Transverse colon (tissue), 4 donors: ENCODE results near the gene TMED10. TPM values are rescaled to one million over a fixed set of nuclear protein-coding genes. Genes with fewer than 3 reads are reported as not detected.
A peak's percentile ranks its signal among the peaks of the same experiment; 100 is the strongest.

Experiments used
- DNase-seq: peaks from one replicate; pipeline ENCODE4 v3.0.0-alpha.2; 2019
- H3K27ac ChIP-seq, 4 donors: fragments of 200-600 bp; sonication (generic); 2 replicates each; pipeline ENCODE4 v1.5.1; 2016 to 2018; ENCODE audit warnings: inconsistent platforms in 4 of 4
- H3K27me3 ChIP-seq: fragments of 200-600 bp; sonication (generic); 2 replicates; pipeline ENCODE4 v1.5.1; 2017; ENCODE audit warnings: inconsistent platforms
- H3K36me3 ChIP-seq, 4 donors: fragments of 200-600 bp; sonication (generic); 2 replicates each; pipeline ENCODE4 v1.5.1; 2017 to 2019; ENCODE audit warnings: inconsistent platforms in 4 of 4
- H3K4me1 ChIP-seq, 4 donors: fragments of 200-600 bp; sonication (generic); 2 replicates each; pipeline ENCODE4 v1.5.1; 2017 to 2020; ENCODE audit warnings: inconsistent platforms in 4 of 4
- H3K4me3 ChIP-seq, 4 donors: fragments of 200-600 bp; sonication (generic); 1 replicate in 1 of 4; 2 replicates in 3 of 4; pipeline versions ENCODE4 v1.5.1 to v1.6.1; 2017 to 2019; ENCODE audit warnings: inconsistent platforms in 4 of 4
- H3K9me3 ChIP-seq, 2 donors: fragments of 200-600 bp; sonication (generic); 2 replicates each; pipeline ENCODE4 v1.5.1; 2017 to 2019; ENCODE audit warnings: inconsistent platforms in 2 of 2
- EP300 ChIP-seq: sonication (generic); formaldehyde crosslinking; IDR thresholded peaks from one replicate; pipeline ENCODE4 v1.6.1; 2017; ENCODE audit warnings: antibody characterized with exemption, low read depth
- POLR2A ChIP-seq: fragments of 450-650 bp; IDR thresholded peaks from one replicate; pipeline ENCODE4 v1.6.1; 2016; ENCODE audit warnings: antibody characterized with exemption, mild to moderate bottlenecking, moderate library complexity
- POLR2AphosphoS5 ChIP-seq, 3 donors: sonication (generic); formaldehyde crosslinking; IDR thresholded peaks; one replicate each; pipeline ENCODE4 v1.6.1; 2016; ENCODE audit warnings: antibody characterized with exemption in 3 of 3
- WGBS, 2 donors: methylation state at CpG; one replicate each; pipeline ENCODE4 v1.1.5; 2018; ENCODE audit warnings: low coverage in 1 of 2; 5-methylcytosine and 5-hydroxymethylcytosine counted together
- in situ Hi-C, 4 donors: fragments of 200-750 bp; cut with MboI; loops; one replicate each; pipeline versions ENCODE4 v1.15.0 to v1.15.1; 2017; ENCODE audit warnings: low sequenced_read_pairs in 3 of 4, low pct_ligation_motif_present in 1 of 4, low pct_unique_long_range_greater_than_20kb in 1 of 4
- intact Hi-C: fragments of 100-400 bp; cut with DNase I; formaldehyde crosslinking; loops from one replicate; pipeline ENCODE4 v1.15.1; 2023; ENCODE audit warnings: low total_unique reads
- total RNA-seq, 4 donors: library from RNA; depleted of rRNA; stranded (reverse); fragments of >200 nt; gene quantifications; one replicate each; pipeline ENCODE4 v1.1.0, GENCODE V29; 2016
- TF ChIP-seq, protein P1 (sequence below), 5 experiments: fragments of 200-600 bp in 3 of 5; fragments of 450-650 bp in 2 of 5; sonication (generic) in 3 of 5; IDR thresholded peaks; 1 replicate in 2 of 5; 2 replicates in 3 of 5; pipeline ENCODE4 v1.5.1; 2016 to 2017; ENCODE audit warnings: antibody characterized with exemption in 5 of 5, inconsistent platforms in 3 of 5, mild to moderate bottlenecking in 2 of 5, moderate library complexity in 1 of 5

Gene TMED10
- total RNA-seq, 4 donors from 2014 or later: 70.3 to 255 (median 244) TPM

GRCh38 chr14:75198291-75198933, 22.0 kb upstream of the TMED10 start:
- Histone ChIP-seq H3K4me1 (peaks cover 11 to 62% (median 32%) of the 10 kb centered on the region in 4 donors), H3K27ac (peak overlapping the region; percentile 79 to 87 (median 83)), H3K36me3 (no peaks in the 10 kb centered on the region), H3K9me3 (no peaks in the 10 kb centered on the region), H3K27me3 (no peaks in the 10 kb centered on the region), H3K4me3 (no peak overlapping the region)
- peak; percentile 36 for DNase-seq
- intact Hi-C loops (no loop called here), in situ Hi-C loops (no loop called here)
- TF ChIP-seq, protein P1, sequence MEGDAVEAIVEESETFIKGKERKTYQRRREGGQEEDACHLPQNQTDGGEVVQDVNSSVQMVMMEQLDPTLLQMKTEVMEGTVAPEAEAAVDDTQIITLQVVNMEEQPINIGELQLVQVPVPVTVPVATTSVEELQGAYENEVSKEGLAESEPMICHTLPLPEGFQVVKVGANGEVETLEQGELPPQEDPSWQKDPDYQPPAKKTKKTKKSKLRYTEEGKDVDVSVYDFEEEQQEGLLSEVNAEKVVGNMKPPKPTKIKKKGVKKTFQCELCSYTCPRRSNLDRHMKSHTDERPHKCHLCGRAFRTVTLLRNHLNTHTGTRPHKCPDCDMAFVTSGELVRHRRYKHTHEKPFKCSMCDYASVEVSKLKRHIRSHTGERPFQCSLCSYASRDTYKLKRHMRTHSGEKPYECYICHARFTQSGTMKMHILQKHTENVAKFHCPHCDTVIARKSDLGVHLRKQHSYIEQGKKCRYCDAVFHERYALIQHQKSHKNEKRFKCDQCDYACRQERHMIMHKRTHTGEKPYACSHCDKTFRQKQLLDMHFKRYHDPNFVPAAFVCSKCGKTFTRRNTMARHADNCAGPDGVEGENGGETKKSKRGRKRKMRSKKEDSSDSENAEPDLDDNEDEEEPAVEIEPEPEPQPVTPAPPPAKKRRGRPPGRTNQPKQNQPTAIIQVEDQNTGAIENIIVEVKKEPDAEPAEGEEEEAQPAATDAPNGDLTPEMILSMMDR (IDR thresholded peaks at IDR 0.05): no peak
- TF ChIP-seq POLR2A: no peak
- no peak for TF ChIP-seq EP300
- TF ChIP-seq POLR2AphosphoS5 (IDR thresholded peaks at IDR 0.05): no peak
- WGBS, 2 donors: 5 to 33% methylated on average over 4 to 11 of the region's 11 CpGs

GRCh38 chr14:75197338-75197737, 20.9 kb upstream of the TMED10 start:
- TF ChIP-seq, protein P1 (IDR thresholded peaks at IDR 0.05): no peak
- no peak for TF ChIP-seq POLR2AphosphoS5 (IDR thresholded peaks at IDR 0.05)
- TF ChIP-seq EP300: no peak
- TF ChIP-seq POLR2A: no peak
- 90% methylated on average over 3 to 4 of the region's 4 CpGs for WGBS, 2 donors
- Histone ChIP-seq H3K9me3 (no peaks in the 10 kb centered on the region), H3K27ac (no peak overlapping the region), H3K4me1 (peaks cover 11 to 57% (median 31%) of the 10 kb centered on the region in 4 donors), H3K27me3 (no peaks in the 10 kb centered on the region), H3K4me3 (no peak overlapping the region), H3K36me3 (no peaks in the 10 kb centered on the region)
- no peak for DNase-seq
- intact Hi-C loops: no loop called here
- in situ Hi-C loops: no loop called here

GRCh38 chr14:75196468-75196867, 20.1 kb upstream of the TMED10 start:
- DNase-seq: peak; percentile 42
- 55% methylated on average over 4 of the region's 4 CpGs; no CpG with 5 or more reads in 1 of the 2 donors for WGBS, 2 donors
- no peaks in the 10 kb centered on the region for H3K36me3 ChIP-seq
- intact Hi-C loops (no loop called here), in situ Hi-C loops (no loop called here)
- H3K4me1 ChIP-seq: peaks cover 11 to 48% (median 30%) of the 10 kb centered on the region in 4 donors
- no peak overlapping the region for H3K4me3 ChIP-seq
- no peaks in the 10 kb centered on the region for H3K9me3 ChIP-seq
- no peaks in the 10 kb centered on the region for H3K27me3 ChIP-seq
- TF ChIP-seq POLR2A: no peak
- peak in 2 of 3 donors; percentile 9 to 21 for TF ChIP-seq POLR2AphosphoS5 (IDR thresholded peaks at IDR 0.05)
- TF ChIP-seq, protein P1 (IDR thresholded peaks at IDR 0.05): peak in 1 of 5 experiments; percentile 12
- peak overlapping the region; percentile 11 to 52 (median 32) for H3K27ac ChIP-seq

DNA sequence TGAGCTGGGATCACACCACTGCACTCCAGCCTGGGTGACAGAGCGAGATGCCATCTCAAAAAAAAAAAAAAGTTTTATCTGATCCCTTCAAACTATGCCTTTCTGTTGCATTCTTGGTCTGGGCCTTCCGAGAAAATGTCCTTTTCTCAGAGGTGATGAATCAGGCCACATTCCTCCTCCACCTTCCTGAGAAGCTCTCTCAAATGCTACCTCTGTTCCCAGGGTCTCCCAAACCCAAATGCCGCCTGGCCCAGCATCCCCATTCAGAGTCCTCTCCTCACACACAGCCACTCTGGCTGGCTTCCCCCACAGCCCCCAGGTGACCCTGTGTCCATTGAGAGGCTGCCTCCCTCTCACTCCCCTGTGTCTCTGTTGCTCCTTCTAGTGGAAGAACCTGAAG, 19.7 kb upstream of the TMED10 start:
- TF ChIP-seq, protein P1 (IDR thresholded peaks at IDR 0.05): no peak
- TF ChIP-seq POLR2A: no peak
- no peak for TF ChIP-seq POLR2AphosphoS5 (IDR thresholded peaks at IDR 0.05)
- no peak for TF ChIP-seq EP300
- Histone ChIP-seq H3K27ac (peak overlapping the region in 2 of 4 donors; percentile 39 to 52), H3K36me3 (no peaks in the 10 kb centered on the region), H3K27me3 (no peaks in the 10 kb centered on the region), H3K9me3 (no peaks in the 10 kb centered on the region), H3K4me3 (no peak overlapping the region), H3K4me1 (peaks cover 11 to 44% (median 28%) of the 10 kb centered on the region in 4 donors)
- intact Hi-C loops (no loop called here), in situ Hi-C loops (no loop called here)
- no peak for DNase-seq
- 91% methylated on average over 3 of the region's 3 CpGs; no CpG with 5 or more reads in 1 of the 2 donors for WGBS, 2 donors
